HG02588 (cell line): ENCODE measurements around the gene RIN1.

ENCODE experiments used
- ATAC-seq: cut with Tn5 transposase; IDR thresholded peaks from one replicate; pipeline ENCODE4 v1.9.1; 2021; ENCODE audit warnings: mild to moderate bottlenecking, moderate library complexity; ENCODE audit not compliant: unreplicated experiment

Gene RIN1

GRCh38 chr11:66284526-66285078, 51.6 kb downstream of the RIN1 start:
- no peak for ATAC-seq

GRCh38 chr11:66283461-66284105, 52.7 kb downstream of the RIN1 start:
- ATAC-seq: no peak

GRCh38 chr11:66282468-66283455, 53.5 kb downstream of the RIN1 start:
- ATAC-seq: peak; percentile 73
